H9 (cell line): ENCODE data around the gene PLB1. TPM values are rescaled to one million over a fixed set of nuclear protein-coding genes. Genes with fewer than 3 reads are reported as not detected.

Experiments used
- DNase-seq: peaks from one replicate; pipeline ENCODE4 v3.0.0-alpha.2; 2017
- H2AFZ ChIP-seq: one replicate; pipeline ENCODE4 v1.6.1; 2013; ENCODE audit warnings: mild to moderate bottlenecking, low read length, control low read depth, moderate library complexity
- H2AK5ac ChIP-seq: 2 replicates; pipeline ENCODE4 v1.6.1; 2013; ENCODE audit warnings: low read length, control low read depth, mixed read lengths; ENCODE audit not compliant: insufficient read length
- H2BK120ac ChIP-seq: one replicate; pipeline ENCODE4 v1.6.1; 2013; ENCODE audit warnings: low read depth, mild to moderate bottlenecking, low read length, control low read depth, inconsistent platforms; ENCODE audit not compliant: poor library complexity, severe bottlenecking
- H2BK12ac ChIP-seq: 2 replicates; pipeline ENCODE4 v1.6.1; 2013; ENCODE audit warnings: low read length, control low read depth, mixed read lengths, low read depth; ENCODE audit not compliant: insufficient read length
- H2BK15ac ChIP-seq: 2 replicates; pipeline ENCODE4 v1.6.1; 2013; ENCODE audit warnings: low read depth, low read length, control low read depth
- H2BK20ac ChIP-seq: one replicate; pipeline ENCODE4 v1.6.1; 2013; ENCODE audit warnings: low read depth, mild to moderate bottlenecking, low read length, control low read depth, inconsistent platforms; ENCODE audit not compliant: poor library complexity, severe bottlenecking
- H2BK5ac ChIP-seq: 2 replicates; pipeline ENCODE4 v1.6.1; 2013; ENCODE audit warnings: low read length, control low read depth, mixed read lengths; ENCODE audit not compliant: insufficient read length
- H3K14ac ChIP-seq: 2 replicates; pipeline ENCODE4 v1.6.1; 2013; ENCODE audit warnings: low read length, control low read depth; ENCODE audit not compliant: insufficient read depth
- H3K18ac ChIP-seq: 2 replicates; pipeline ENCODE4 v1.6.1; 2013; ENCODE audit warnings: low read depth, mild to moderate bottlenecking, mixed read lengths, low read length, control low read depth; ENCODE audit not compliant: insufficient read length
- H3K23ac ChIP-seq: 2 replicates; pipeline ENCODE4 v1.6.1; 2013; ENCODE audit warnings: low read length, control low read depth, mixed read lengths, low read depth; ENCODE audit not compliant: insufficient read length
- H3K23me2 ChIP-seq: 2 replicates; pipeline ENCODE4 v1.6.1; 2013; ENCODE audit warnings: low read depth, mild to moderate bottlenecking, mixed read lengths, low read length, control low read depth; ENCODE audit not compliant: insufficient read length, poor library complexity, severe bottlenecking
- H3K27ac ChIP-seq: 2 replicates; pipeline ENCODE4 v1.5.1; 2013; ENCODE audit warnings: low read length, control low read depth, mixed read lengths, low read depth; ENCODE audit not compliant: insufficient read length
- H3K27me3 ChIP-seq: 2 replicates; pipeline ENCODE4 v1.6.1; 2013; ENCODE audit warnings: low read length, control low read depth, inconsistent platforms; ENCODE audit not compliant: insufficient read depth
- H3K4ac ChIP-seq: 2 replicates; pipeline ENCODE4 v1.6.1; 2013; ENCODE audit warnings: low read depth, mild to moderate bottlenecking, control low read depth, inconsistent platforms, low read length, moderate library complexity
- H3K4me1 ChIP-seq: 2 replicates; pipeline ENCODE4 v1.6.1; 2013; ENCODE audit warnings: low read length, control low read depth, inconsistent platforms; ENCODE audit not compliant: insufficient read depth
- H3K4me2 ChIP-seq: 2 replicates; pipeline ENCODE4 v1.6.1; 2013; ENCODE audit warnings: low read length, control low read depth, mixed read lengths; ENCODE audit not compliant: insufficient read length, insufficient read depth
- H3K56ac ChIP-seq: 2 replicates; pipeline ENCODE4 v1.6.1; 2013; ENCODE audit warnings: low read depth, mild to moderate bottlenecking, mixed read lengths, low read length, control low read depth; ENCODE audit not compliant: insufficient read length
- H3K79me1 ChIP-seq: 2 replicates; pipeline ENCODE4 v1.6.1; 2013; ENCODE audit warnings: low read depth, mild to moderate bottlenecking, moderate library complexity, low read length, control low read depth, inconsistent platforms; ENCODE audit not compliant: insufficient read depth, poor library complexity, severe bottlenecking
- H3K79me2 ChIP-seq: 2 replicates; pipeline ENCODE4 v1.6.1; 2013; ENCODE audit warnings: low read length, control low read depth, inconsistent platforms; ENCODE audit not compliant: insufficient read depth
- H3K9ac ChIP-seq: 2 replicates; pipeline ENCODE4 v1.6.1; 2013; ENCODE audit warnings: low read length, control low read depth, mixed read lengths; ENCODE audit not compliant: insufficient read length; ENCODE audit errors: extremely low read depth
- H3K9me3 ChIP-seq: one replicate; pipeline ENCODE4 v1.6.1; 2013; ENCODE audit warnings: low read depth, low read length, inconsistent platforms; ENCODE audit not compliant: control insufficient read depth
- H3T11ph ChIP-seq: one replicate; pipeline ENCODE4 v1.6.1; 2013; ENCODE audit warnings: mild to moderate bottlenecking, low read length, control low read depth, inconsistent platforms
- H4K20me1 ChIP-seq: one replicate; pipeline ENCODE4 v1.6.1; 2013; ENCODE audit not compliant: control insufficient read depth, insufficient read length, insufficient read depth
- H4K5ac ChIP-seq: 2 replicates; pipeline ENCODE4 v1.6.1; 2013; ENCODE audit warnings: low read depth, mild to moderate bottlenecking, mixed read lengths, low read length, control low read depth; ENCODE audit not compliant: insufficient read length
- H4K8ac ChIP-seq: replicated peaks from 2 replicates; pipeline ENCODE4 v1.6.1; 2013; ENCODE audit warnings: low read length, control low read depth, mixed read lengths, low read depth; ENCODE audit not compliant: insufficient read length
- H4K91ac ChIP-seq: 2 replicates; pipeline ENCODE4 v1.6.1; 2013; ENCODE audit warnings: low read depth, mild to moderate bottlenecking, moderate library complexity, mixed read lengths, low read length, control low read depth; ENCODE audit not compliant: insufficient read length
- H3K27ac Mint-ChIP-seq, 3 experiments: 2 replicates in 2 of 3; 3 replicates in 1 of 3; pipeline ENCODE4 v1.8.0; 2020 to 2021; ENCODE audit warnings: mixed read lengths in 3 of 3, mild to moderate bottlenecking in 1 of 3, moderate library complexity in 1 of 3
- H3K27me3 Mint-ChIP-seq: 2 replicates; pipeline ENCODE4 v1.8.0; 2021; ENCODE audit warnings: low read depth, mild to moderate bottlenecking, moderate library complexity, mixed read lengths
- H3K36me3 Mint-ChIP-seq, 3 experiments: 2 replicates in 2 of 3; 3 replicates in 1 of 3; pipeline ENCODE4 v1.8.0; 2020 to 2021; ENCODE audit warnings: low read depth in 3 of 3, mixed read lengths in 3 of 3; ENCODE audit not compliant: insufficient read depth in 1 of 3
- H3K4me1 Mint-ChIP-seq, 2 experiments: 2 replicates each; pipeline ENCODE4 v1.8.0; 2020; ENCODE audit warnings: mixed read lengths in 2 of 2
- H3K4me3 Mint-ChIP-seq, 2 experiments: 2 replicates in 1 of 2; 3 replicates in 1 of 2; pipeline ENCODE4 v1.8.0; 2020 to 2021; ENCODE audit warnings: mild to moderate bottlenecking in 2 of 2, mixed read lengths in 2 of 2, moderate library complexity in 1 of 2
- H3K9me3 Mint-ChIP-seq, 2 experiments: 2 replicates in 1 of 2; 3 replicates in 1 of 2; pipeline ENCODE4 v1.8.0; 2020; ENCODE audit warnings: mild to moderate bottlenecking in 2 of 2, mixed read lengths in 2 of 2, moderate library complexity in 1 of 2
- WGBS: extraction: QIAGEN DNeasy Blood & Tissue Kit; methylation state at CpG from one replicate; pipeline ENCODE4 v1.1.7; 2013; ENCODE audit warnings: missing lambda C conversion rate, low lambda C conversion rate, mixed read lengths; ENCODE audit not compliant: insufficient read length; ENCODE audit errors: extremely low coverage; 5-methylcytosine and 5-hydroxymethylcytosine counted together
- total RNA-seq: library from RNA; stranded (reverse); gene quantifications from 2 replicates; pipeline ENCODE4 v1.2.1, GENCODE V29; 2021
- TF ChIP-seq, protein P1 (sequence below): fragments of 200-600 bp; sonication (generic); conservative IDR thresholded peaks from 3 replicates; pipeline ENCODE4 v1.8.0; 2021; ENCODE audit warnings: antibody characterized with exemption, mild to moderate bottlenecking

The PLB1 gene
- total RNA-seq, 1 experiment from 2014 or later, result not detected

DNA sequence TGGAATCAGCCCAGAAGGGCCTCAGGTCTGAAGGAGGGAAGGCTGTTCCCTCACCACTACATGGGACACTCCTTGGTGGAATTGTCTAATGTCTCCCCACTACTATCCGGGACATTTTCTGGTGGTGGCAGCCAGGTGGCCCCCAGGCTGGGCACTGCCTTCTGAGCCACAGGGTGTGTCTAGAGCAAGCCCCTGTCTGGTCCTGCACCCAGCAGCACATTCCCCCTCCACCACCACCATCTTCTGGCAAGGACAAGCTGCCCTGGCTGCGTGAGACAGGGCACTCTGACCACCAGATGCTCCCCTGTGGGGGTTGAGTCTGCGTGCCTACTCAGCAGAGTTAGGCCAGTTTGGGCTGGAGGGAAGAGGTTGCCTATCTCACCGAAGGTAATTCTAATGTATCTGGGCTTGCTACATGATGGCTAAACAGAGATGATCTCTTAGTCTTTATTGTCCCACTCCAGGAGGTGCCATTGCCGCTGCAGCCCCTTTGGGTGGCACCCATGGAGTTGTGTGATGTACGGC, 106.3 kb downstream of the PLB1 start:
- TF ChIP-seq, protein P1, sequence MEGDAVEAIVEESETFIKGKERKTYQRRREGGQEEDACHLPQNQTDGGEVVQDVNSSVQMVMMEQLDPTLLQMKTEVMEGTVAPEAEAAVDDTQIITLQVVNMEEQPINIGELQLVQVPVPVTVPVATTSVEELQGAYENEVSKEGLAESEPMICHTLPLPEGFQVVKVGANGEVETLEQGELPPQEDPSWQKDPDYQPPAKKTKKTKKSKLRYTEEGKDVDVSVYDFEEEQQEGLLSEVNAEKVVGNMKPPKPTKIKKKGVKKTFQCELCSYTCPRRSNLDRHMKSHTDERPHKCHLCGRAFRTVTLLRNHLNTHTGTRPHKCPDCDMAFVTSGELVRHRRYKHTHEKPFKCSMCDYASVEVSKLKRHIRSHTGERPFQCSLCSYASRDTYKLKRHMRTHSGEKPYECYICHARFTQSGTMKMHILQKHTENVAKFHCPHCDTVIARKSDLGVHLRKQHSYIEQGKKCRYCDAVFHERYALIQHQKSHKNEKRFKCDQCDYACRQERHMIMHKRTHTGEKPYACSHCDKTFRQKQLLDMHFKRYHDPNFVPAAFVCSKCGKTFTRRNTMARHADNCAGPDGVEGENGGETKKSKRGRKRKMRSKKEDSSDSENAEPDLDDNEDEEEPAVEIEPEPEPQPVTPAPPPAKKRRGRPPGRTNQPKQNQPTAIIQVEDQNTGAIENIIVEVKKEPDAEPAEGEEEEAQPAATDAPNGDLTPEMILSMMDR, result no peak
- H2BK120ac ChIP-seq, result no peak overlapping the region
- H4K8ac ChIP-seq, result no peak overlapping the region
- Mint-ChIP-seq H3K4me3 (no peak overlapping the region), H3K36me3 (peaks cover 0 to 3% (median 0%) of the 10 kb centered on the region in 3 experiments; a peak in 1 of 7 replicates), H3K4me1 (peaks cover 5 to 6% of the 10 kb centered on the region in 2 experiments), H3K27me3 (no peaks in the 10 kb centered on the region; the same call in 1 of the 2 replicates), H3K9me3 (no peaks in the 10 kb centered on the region), H3K27ac (no peak overlapping the region; a peak in 1 of 7 replicates)
- no CpG with 5 or more reads among the region's 6 CpGs for WGBS
- no peak overlapping the region for H2BK15ac ChIP-seq
- no peak overlapping the region for H2AK5ac ChIP-seq
- H2AFZ ChIP-seq, result no peak overlapping the region
- H3K4me1 ChIP-seq, result no peaks in the 10 kb centered on the region
- H3K4me2 ChIP-seq, result no peak overlapping the region
- no peak overlapping the region for H3K56ac ChIP-seq
- H3K79me1 ChIP-seq, result no peaks in the 10 kb centered on the region
- no peak for DNase-seq
- H2BK12ac ChIP-seq, result no peak overlapping the region
- no peak overlapping the region for H2BK20ac ChIP-seq
- no peak overlapping the region for H3K23ac ChIP-seq
- H3K79me2 ChIP-seq, result no peaks in the 10 kb centered on the region
- H3K9me3 ChIP-seq, result no peaks in the 10 kb centered on the region
- no peak overlapping the region for H4K91ac ChIP-seq
- no peaks in the 10 kb centered on the region for H3K27me3 ChIP-seq
- H3K14ac ChIP-seq, result no peak overlapping the region
- no peak overlapping the region for H2BK5ac ChIP-seq
- no peak overlapping the region for H3K4ac ChIP-seq
- H4K20me1 ChIP-seq, result no peaks in the 10 kb centered on the region
- H3K23me2 ChIP-seq, result no peaks in the 10 kb centered on the region
- H4K5ac ChIP-seq, result no peak overlapping the region
- no peak overlapping the region for H3T11ph ChIP-seq
- H3K9ac ChIP-seq, result no peak overlapping the region
- no peak overlapping the region for H3K18ac ChIP-seq
- H3K27ac ChIP-seq, result no peak overlapping the region
